Gastrocnemius medialis (tissue), 4 donors: ENCODE data around the gene FLT1. TPM values are rescaled to one million over a fixed set of nuclear protein-coding genes. Genes with fewer than 3 reads are reported as not detected.

Source experiments
- ATAC-seq, 2 donors: fragments of 150-250 bp; one replicate each; pipeline ENCODE4 v1.9.1; 2016
- DNase-seq, 2 donors: peaks; one replicate each; pipeline ENCODE4 v3.0.0-alpha.2; 2019
- H3K27ac ChIP-seq, 4 donors: fragments of 200-600 bp; sonication (generic); 1 replicate in 1 of 4; 2 replicates in 3 of 4; pipeline ENCODE4 v1.5.1; 2016 to 2018; ENCODE audit warnings: mild to moderate bottlenecking in 2 of 4, moderate library complexity in 1 of 4
- H3K27me3 ChIP-seq, 3 donors: fragments of 200-600 bp; sonication (generic) in 2 of 3; 1 replicate in 1 of 3; 2 replicates in 2 of 3; pipeline versions ENCODE4 v1.5.1 to v1.6.0; 2016 to 2019; ENCODE audit warnings: mild to moderate bottlenecking in 1 of 3, moderate library complexity in 1 of 3
- H3K36me3 ChIP-seq, 2 donors: fragments of 200-600 bp; sonication (generic) in 1 of 2; one replicate each; pipeline ENCODE4 v1.5.1; 2017 to 2018
- H3K4me1 ChIP-seq, 2 donors: fragments of 200-600 bp; sonication (generic) in 1 of 2; one replicate each; pipeline ENCODE4 v1.5.1; 2016 to 2017; ENCODE audit warnings: mild to moderate bottlenecking in 2 of 2
- H3K4me3 ChIP-seq, 4 donors: fragments of 200-600 bp; sonication (generic) in 3 of 4; 1 replicate in 1 of 4; 2 replicates in 3 of 4; pipeline ENCODE4 v1.5.1; 2016 to 2019; ENCODE audit warnings: mild to moderate bottlenecking in 2 of 4
- H3K9me3 ChIP-seq, 3 donors: fragments of 200-600 bp; sonication (generic) in 2 of 3; 1 replicate in 1 of 3; 2 replicates in 2 of 3; pipeline ENCODE4 v1.5.1; 2016 to 2019
- POLR2A ChIP-seq, 2 donors: fragments of 450-650 bp; IDR thresholded peaks; one replicate each; pipeline ENCODE4 v1.6.1; 2017; ENCODE audit warnings: antibody characterized with exemption in 2 of 2, mild to moderate bottlenecking in 2 of 2, moderate library complexity in 2 of 2
- in situ Hi-C, 4 donors: fragments of 200-750 bp; cut with MboI; loops; one replicate each; pipeline versions ENCODE4 v1.15.0 to v1.8.0; 2017; ENCODE audit warnings: low sequenced_read_pairs in 4 of 4
- intact Hi-C: fragments of 100-400 bp; cut with DNase I; formaldehyde crosslinking; loops from one replicate; pipeline ENCODE4 v1.15.1; 2023; ENCODE audit warnings: low total_unique reads
- total RNA-seq, 4 donors: library from RNA; depleted of rRNA; stranded (reverse); fragments of >200 nt; gene quantifications; one replicate each; pipeline versions ENCODE4 v1.1.0 to v1.2.3, GENCODE V29; 2016
- TF ChIP-seq, protein P1 (sequence below), 5 experiments: fragments of 450-650 bp in 3 of 5; fragments of 200-600 bp in 2 of 5; sonication (generic) in 2 of 5; IDR thresholded peaks in 4 of 5; conservative IDR thresholded peaks in 1 of 5; 1 replicate in 4 of 5; 2 replicates in 1 of 5; pipeline ENCODE4 v1.5.1; 2016 to 2019; ENCODE audit warnings: antibody characterized with exemption in 5 of 5, mild to moderate bottlenecking in 3 of 5, moderate library complexity in 3 of 5

The FLT1 gene
- total RNA-seq, 4 donors from 2014 or later: 20.7 to 42.9 (median 29.5) TPM

DNA sequence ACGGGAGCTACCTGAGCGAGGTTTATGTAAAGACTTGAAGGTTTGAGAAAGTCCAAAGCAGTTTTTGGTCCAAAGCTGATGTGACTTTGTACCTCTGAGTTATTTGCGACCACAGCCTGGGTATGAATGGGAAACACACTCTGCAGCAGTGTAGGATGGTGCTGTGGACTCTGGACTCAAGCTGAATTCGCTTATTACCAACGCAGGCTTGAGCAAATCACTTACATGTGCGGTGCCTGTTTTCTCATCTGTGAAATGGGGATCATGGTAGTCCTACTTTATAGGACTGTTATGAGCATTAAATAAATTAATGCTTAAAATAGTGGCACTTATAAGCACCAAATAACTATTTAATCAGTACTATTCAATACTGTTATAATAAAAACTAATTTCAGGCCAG, 180.0 kb downstream of the FLT1 start:
- DNase-seq (no peak), ATAC-seq (no peak)
- no peak for TF ChIP-seq POLR2A (IDR thresholded peaks at IDR 0.05)
- TF ChIP-seq, protein P1, sequence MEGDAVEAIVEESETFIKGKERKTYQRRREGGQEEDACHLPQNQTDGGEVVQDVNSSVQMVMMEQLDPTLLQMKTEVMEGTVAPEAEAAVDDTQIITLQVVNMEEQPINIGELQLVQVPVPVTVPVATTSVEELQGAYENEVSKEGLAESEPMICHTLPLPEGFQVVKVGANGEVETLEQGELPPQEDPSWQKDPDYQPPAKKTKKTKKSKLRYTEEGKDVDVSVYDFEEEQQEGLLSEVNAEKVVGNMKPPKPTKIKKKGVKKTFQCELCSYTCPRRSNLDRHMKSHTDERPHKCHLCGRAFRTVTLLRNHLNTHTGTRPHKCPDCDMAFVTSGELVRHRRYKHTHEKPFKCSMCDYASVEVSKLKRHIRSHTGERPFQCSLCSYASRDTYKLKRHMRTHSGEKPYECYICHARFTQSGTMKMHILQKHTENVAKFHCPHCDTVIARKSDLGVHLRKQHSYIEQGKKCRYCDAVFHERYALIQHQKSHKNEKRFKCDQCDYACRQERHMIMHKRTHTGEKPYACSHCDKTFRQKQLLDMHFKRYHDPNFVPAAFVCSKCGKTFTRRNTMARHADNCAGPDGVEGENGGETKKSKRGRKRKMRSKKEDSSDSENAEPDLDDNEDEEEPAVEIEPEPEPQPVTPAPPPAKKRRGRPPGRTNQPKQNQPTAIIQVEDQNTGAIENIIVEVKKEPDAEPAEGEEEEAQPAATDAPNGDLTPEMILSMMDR (IDR thresholded peaks at IDR 0.05 in 4 of 5, conservative IDR thresholded peaks at IDR 0.05 in 1 of 5): no peak
- H3K4me3 ChIP-seq: no peak overlapping the region
- H3K36me3 ChIP-seq: no peaks in the 10 kb centered on the region
- no peak overlapping the region for H3K27ac ChIP-seq
- no peaks in the 10 kb centered on the region for H3K9me3 ChIP-seq
- H3K27me3 ChIP-seq: no peaks in the 10 kb centered on the region
- intact Hi-C loops (loop anchor here (5.0 kb wide), 1 partner anchor 477 kb away; no protein-coding TSS in a partner anchor), in situ Hi-C loops (loop anchor here in 3 of 4 donors (25.0 kb wide), 2 partner anchors 322 to 472 kb away; no protein-coding TSS in a partner anchor)
- no peaks in the 10 kb centered on the region for H3K4me1 ChIP-seq

DNA sequence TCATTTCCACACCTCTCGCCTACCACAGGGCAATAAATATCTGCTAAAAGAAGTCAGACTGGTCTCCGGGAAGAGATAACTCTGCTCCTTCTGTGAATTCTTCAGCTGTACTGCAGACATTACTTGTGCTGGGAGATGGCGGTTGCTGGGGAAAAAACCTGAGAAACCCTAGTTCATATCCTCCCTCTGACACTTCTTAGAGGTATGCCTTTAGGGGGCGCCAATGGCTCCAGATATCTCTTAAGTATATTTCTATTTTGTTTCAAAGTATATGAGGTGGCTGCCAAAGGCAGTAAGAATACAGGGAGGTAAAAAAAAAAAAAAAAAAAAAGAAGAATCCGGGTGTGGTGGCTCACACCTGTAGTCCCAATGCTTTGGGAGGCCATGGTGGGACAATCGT, 181.3 kb downstream of the FLT1 start:
- TF ChIP-seq, protein P1 (IDR thresholded peaks at IDR 0.05 in 4 of 5, conservative IDR thresholded peaks at IDR 0.05 in 1 of 5): peak in 1 of 5 experiments; percentile 13
- no peak for TF ChIP-seq POLR2A (IDR thresholded peaks at IDR 0.05)
- Histone ChIP-seq H3K27me3 (no peaks in the 10 kb centered on the region), H3K4me3 (no peak overlapping the region), H3K4me1 (no peaks in the 10 kb centered on the region), H3K36me3 (no peaks in the 10 kb centered on the region), H3K9me3 (no peaks in the 10 kb centered on the region), H3K27ac (no peak overlapping the region)
- ATAC-seq (no peak), DNase-seq (no peak)
- in situ Hi-C loops: loop anchor here in 3 of 4 donors (25.0 kb wide), 2 partner anchors 324 to 474 kb away; no protein-coding TSS in a partner anchor
- intact Hi-C loops: no loop called here

DNA sequence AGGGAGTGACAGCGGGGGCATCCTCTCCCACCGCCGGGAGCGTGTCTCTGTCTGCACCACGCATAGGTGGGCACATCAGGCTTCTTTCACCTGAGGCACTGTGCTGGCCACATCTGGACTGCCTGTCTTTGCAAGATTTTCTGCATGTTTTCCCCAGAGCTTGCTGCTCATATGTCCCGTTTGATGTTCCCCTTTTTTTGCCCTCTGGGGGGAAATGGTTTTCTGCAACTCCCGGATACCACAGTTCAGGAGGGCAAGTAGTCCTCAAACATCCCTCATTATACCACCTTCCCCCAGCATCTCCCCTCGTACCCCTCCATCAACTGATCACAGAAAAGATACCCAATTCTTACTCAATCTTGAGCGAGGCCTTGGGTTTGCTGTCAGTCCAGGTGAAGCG, 188.6 kb downstream of the FLT1 start:
- no peaks in the 10 kb centered on the region for H3K9me3 ChIP-seq
- H3K27me3 ChIP-seq: no peaks in the 10 kb centered on the region
- H3K36me3 ChIP-seq: no peaks in the 10 kb centered on the region
- H3K4me3 ChIP-seq: no peak overlapping the region
- TF ChIP-seq POLR2A (IDR thresholded peaks at IDR 0.05): no peak
- TF ChIP-seq, protein P1 (IDR thresholded peaks at IDR 0.05 in 4 of 5, conservative IDR thresholded peaks at IDR 0.05 in 1 of 5): no peak
- no peak for DNase-seq
- in situ Hi-C loops (loop anchor here in 3 of 4 donors (25.0 kb wide), 2 partner anchors 331 to 481 kb away; no protein-coding TSS in a partner anchor), intact Hi-C loops (no loop called here)
- no peak overlapping the region for H3K27ac ChIP-seq
- H3K4me1 ChIP-seq: no peaks in the 10 kb centered on the region
- no peak for ATAC-seq

DNA sequence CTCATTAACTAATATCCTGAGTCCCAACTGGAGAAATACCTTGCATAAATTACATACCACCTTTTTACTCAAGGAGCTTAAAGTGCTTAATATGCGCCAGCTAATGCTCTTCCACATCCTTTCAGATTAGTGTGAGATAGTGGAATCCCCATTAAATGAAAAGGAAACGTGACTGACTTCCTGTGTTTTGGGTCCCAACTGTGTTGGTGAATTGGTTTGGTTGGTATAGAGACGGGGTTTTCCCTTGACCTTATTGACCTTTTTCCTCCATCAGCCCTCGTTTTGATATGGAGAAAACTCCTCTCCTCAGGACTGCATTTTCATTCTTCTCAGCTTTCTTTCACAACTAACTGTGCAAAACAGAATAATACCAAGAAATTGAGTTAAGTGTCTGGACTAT, 193.1 kb downstream of the FLT1 start:
- H3K27ac ChIP-seq: no peak overlapping the region
- H3K36me3 ChIP-seq: no peaks in the 10 kb centered on the region
- peak in 1 of 2 donors; percentile 23 for ATAC-seq
- in situ Hi-C loops: loop anchor here in 3 of 4 donors (25.0 kb wide), 2 partner anchors 335 to 485 kb away; no protein-coding TSS in a partner anchor
- H3K9me3 ChIP-seq: no peaks in the 10 kb centered on the region
- no peaks in the 10 kb centered on the region for H3K4me1 ChIP-seq
- no peak overlapping the region for H3K4me3 ChIP-seq
- DNase-seq: no peak
- no peaks in the 10 kb centered on the region for H3K27me3 ChIP-seq
- no peak for TF ChIP-seq POLR2A (IDR thresholded peaks at IDR 0.05)
- TF ChIP-seq, protein P1 (IDR thresholded peaks at IDR 0.05 in 4 of 5, conservative IDR thresholded peaks at IDR 0.05 in 1 of 5): no peak
- intact Hi-C loops: no loop called here

DNA sequence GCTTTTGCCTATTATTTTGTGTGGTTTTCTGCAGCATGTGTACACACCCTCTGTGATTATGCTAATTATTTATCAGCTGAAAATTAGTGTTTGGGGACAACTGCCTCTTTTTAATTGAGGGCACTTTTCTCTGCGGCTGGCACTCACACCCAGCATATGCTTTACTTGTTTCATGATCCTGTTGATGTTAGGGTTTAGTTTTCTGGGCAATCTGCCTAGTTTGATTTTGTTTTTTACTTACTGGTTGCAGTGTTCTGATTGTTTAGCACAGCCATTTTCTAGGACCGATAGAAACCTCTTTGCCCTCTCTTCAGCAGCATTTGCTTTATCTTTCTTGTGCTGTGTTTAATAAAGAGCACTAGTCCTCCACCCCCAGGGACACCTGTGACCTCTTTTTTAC, 195.0 kb downstream of the FLT1 start:
- DNase-seq: no peak
- Histone ChIP-seq H3K27ac (peak overlapping the region in 1 of 4 donors; percentile 9), H3K4me3 (no peak overlapping the region), H3K4me1 (no peaks in the 10 kb centered on the region), H3K27me3 (no peaks in the 10 kb centered on the region), H3K9me3 (no peaks in the 10 kb centered on the region), H3K36me3 (no peaks in the 10 kb centered on the region)
- in situ Hi-C loops: loop anchor here in 3 of 4 donors (25.0 kb wide), 2 partner anchors 337 to 487 kb away; no protein-coding TSS in a partner anchor
- no peak for TF ChIP-seq POLR2A (IDR thresholded peaks at IDR 0.05)
- TF ChIP-seq, protein P1 (IDR thresholded peaks at IDR 0.05 in 4 of 5, conservative IDR thresholded peaks at IDR 0.05 in 1 of 5): no peak
- ATAC-seq: no peak
- intact Hi-C loops: no loop called here
